ENCODE data around the gene PNRC1.
"Not testable (repeated sequence)": the region's sequence is repeated elsewhere in the genome, so short reads cannot be mapped to it uniquely, and the experiment has no call there.

PNRC1 gene

DNA sequence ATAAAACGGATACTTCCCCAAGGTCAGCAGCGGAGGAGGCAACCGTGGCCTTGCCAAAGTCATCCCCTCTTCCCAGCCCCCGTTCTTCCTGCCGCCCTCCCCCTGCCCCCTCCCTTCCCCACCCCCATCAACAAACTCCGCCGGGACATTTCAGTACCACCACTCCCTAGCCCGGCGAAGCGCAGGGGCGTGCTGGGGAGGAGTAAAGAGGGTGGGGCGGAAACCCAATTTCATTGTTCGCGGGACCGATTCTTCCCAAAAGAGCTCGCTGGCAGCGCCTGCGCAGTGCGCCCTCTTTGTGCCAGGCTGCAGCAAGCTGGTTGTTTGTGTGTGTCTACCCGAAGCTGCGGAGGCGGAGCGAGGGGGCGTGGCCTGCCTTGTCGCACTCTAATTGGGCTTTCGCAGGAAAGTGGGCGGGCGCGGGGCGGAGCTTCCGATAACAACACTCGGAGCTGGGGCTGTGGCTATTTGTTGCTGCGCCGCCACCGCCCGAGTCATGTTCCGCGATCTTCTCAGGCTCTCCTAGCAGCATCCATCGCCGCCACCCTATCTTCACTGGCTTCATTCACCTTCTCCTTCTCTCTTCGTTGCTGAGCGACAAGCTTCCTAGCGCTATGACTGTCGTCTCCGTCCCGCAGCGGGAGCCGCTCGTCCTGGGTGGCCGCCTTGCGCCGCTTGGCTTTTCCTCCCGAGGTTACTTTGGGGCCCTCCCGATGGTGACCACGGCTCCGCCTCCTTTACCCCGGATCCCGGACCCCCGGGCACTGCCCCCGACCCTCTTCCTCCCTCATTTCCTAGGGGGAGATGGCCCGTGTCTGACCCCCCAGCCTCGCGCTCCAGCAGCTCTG is at the start of gene PNRC1:
Gene PNRC1, plus strand, starts transcription at position 471 of the 848 bp plus-strand sequence. Its CDS starts 144 bp downstream, at position 615.
- in situ Hi-C loops (cut with HindIII; ENCODE audit: low pct_ligation_motif_present, low pct_unique_long_range_greater_than_20kb, low sequenced_read_pairs) = no loop called here
- DNase-seq = peak; percentile 97

- in situ Hi-C loops (cut with HindIII; ENCODE audit: low pct_ligation_motif_present, low pct_unique_long_range_greater_than_20kb, low sequenced_read_pairs) = no loop called here
Measured at GRCh38 chr6:89032599-89032998, 48.0 kb upstream of the PNRC1 start.

DNA sequence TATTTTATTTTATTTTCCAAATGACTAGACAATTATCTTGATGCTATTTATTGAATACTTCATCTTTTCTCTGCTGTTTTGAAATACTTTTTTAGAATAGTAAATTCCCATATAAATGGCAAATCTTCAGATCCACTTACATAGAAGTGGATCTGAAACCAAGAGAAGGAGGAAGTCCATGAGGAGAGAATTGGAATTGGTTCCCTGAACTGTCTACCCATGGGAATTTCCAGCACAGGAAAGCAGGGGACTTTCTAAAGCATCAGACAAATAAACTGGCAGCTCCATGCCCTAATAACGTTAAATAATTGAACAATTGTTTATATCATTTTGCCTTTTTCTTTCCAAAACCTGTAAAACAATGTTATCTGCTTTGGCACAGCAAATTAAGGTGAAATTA is 47.1 kb upstream of the PNRC1 start:
- in situ Hi-C loops (cut with HindIII; ENCODE audit: low pct_ligation_motif_present, low pct_unique_long_range_greater_than_20kb, low sequenced_read_pairs) = no loop called here

More at GRCh38 chr6:89032599-89032998, 48.0 kb upstream of the PNRC1 start:
- no peak for DNase-seq

GRCh38 chr6:89034116-89034515 is 46.4 kb upstream of the PNRC1 start:
- peak; percentile 1 for DNase-seq
- in situ Hi-C loops (cut with HindIII; ENCODE audit: low pct_ligation_motif_present, low pct_unique_long_range_greater_than_20kb, low sequenced_read_pairs) = not testable (repeated sequence)

More for the DNA sequence above, 47.1 kb upstream of the PNRC1 start:
- DNase-seq = no peak

GRCh38 chr6:89034586-89035251 is 45.8 kb upstream of the PNRC1 start:
- in situ Hi-C loops (cut with HindIII; ENCODE audit: low pct_ligation_motif_present, low pct_unique_long_range_greater_than_20kb, low sequenced_read_pairs) = no loop called here
- peak; percentile 66 for DNase-seq

GRCh38 chr6:89035252-89036101 is 45.1 kb upstream of the PNRC1 start:
- peak; percentile 78 for DNase-seq
- in situ Hi-C loops (cut with HindIII; ENCODE audit: low pct_ligation_motif_present, low pct_unique_long_range_greater_than_20kb, low sequenced_read_pairs) = no loop called here

DNA sequence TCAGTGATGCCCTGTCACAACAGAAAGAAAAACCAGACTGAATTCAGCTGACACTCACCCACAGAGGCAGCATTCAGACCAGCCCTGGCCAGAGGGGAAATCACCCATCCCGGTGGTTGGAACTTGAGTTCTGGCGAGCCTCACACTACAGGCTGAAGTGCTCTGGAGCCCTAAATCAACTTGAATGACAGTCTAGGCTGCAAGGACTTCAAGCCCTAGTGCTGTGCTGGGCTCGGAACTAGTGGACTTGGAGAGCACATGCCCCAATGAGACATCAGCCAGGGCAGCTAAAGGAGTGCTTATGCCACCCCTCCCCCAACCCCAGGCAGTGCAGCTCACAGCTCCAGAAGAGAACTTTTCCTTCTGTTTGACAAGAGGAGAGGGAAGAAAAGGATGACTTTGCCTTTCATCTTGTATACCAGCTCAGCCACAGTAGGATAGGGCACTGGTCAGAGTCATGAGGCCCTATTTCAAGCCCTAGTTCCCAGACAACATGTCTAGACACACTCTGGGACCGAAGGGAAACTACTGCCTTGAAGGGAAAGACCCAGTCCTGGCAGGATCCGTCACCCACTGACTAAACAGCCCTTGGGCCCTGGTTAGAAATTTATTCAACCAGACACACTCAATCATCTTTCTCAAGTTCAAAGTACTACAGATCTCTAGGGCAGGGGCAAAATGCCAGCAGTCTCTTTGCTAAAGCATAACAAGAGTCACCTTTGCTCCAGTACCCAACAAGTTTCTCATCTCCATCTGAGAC is 43.2 kb upstream of the PNRC1 start:
- no peak for DNase-seq
- in situ Hi-C loops (cut with HindIII; ENCODE audit: low pct_ligation_motif_present, low pct_unique_long_range_greater_than_20kb, low sequenced_read_pairs) = no loop called here

- in situ Hi-C loops (cut with HindIII; ENCODE audit: low pct_ligation_motif_present, low pct_unique_long_range_greater_than_20kb, low sequenced_read_pairs); DNase-seq: not testable (repeated sequence)
Measured at GRCh38 chr6:89037901-89038293, 42.7 kb upstream of the PNRC1 start.

- no peak for DNase-seq
- in situ Hi-C loops (cut with HindIII; ENCODE audit: low pct_ligation_motif_present, low pct_unique_long_range_greater_than_20kb, low sequenced_read_pairs) = no loop called here
Measured at GRCh38 chr6:89042664-89043063, 37.9 kb upstream of the PNRC1 start.

DNA sequence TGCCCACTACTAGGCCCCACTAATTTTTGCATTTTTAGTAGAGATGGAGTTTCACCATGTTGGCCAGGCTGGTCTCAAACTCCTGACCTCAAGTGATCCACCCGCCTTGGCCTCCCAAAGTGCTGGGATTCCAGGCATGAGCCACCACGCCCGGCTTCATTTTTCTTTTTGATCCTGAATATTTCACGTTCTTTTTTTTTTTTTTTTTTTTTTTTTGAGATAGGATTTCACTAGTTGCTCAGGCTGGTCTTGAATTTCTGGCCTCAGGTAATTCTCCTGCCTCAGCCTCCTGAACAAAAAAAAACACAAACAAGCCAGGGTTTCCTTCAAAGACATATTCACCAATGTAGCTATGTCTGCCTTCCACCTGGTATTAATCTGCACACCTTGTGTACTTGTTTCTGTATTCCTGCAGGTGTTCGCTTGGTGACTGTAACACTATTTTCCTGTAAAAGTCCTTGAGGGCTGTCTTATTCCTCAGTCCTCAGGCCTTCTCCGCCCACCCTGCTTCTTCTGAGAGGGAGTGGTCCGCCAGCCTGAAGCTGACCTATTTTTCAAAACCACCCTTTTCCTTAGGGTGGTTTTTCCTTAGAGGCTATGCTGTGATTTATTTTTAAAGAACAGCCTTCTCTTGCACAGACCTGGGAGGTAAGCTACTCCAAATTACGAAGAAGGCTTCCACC is 36.1 kb upstream of the PNRC1 start:
- DNase-seq = no peak
- in situ Hi-C loops (cut with HindIII; ENCODE audit: low pct_ligation_motif_present, low pct_unique_long_range_greater_than_20kb, low sequenced_read_pairs) = no loop called here

DNA sequence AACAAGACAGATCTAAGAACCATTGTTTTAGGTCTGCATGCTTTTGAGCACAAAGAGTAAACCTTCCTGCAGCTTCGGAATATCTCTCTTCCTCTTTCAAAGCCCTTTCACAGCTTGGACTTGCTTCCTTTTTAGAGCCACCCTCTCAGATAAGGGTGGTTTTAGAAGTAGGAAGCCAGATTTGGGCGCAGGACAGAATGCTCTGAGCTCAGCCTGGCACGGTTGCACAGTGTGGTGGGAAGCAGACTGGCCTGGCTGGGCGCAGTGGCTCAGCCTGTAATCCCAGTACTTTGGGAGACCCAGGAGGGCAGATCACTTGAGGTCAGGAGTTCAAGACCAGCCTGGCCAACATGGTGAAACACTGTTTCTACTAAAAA is 35.6 kb upstream of the PNRC1 start:
- no peak for DNase-seq
- in situ Hi-C loops (cut with HindIII; ENCODE audit: low pct_ligation_motif_present, low pct_unique_long_range_greater_than_20kb, low sequenced_read_pairs) = no loop called here

GRCh38 chr6:89045576-89045975 is 35.0 kb upstream of the PNRC1 start:
- in situ Hi-C loops (cut with HindIII; ENCODE audit: low pct_ligation_motif_present, low pct_unique_long_range_greater_than_20kb, low sequenced_read_pairs) = no loop called here
- no peak for DNase-seq

- in situ Hi-C loops (cut with HindIII; ENCODE audit: low pct_ligation_motif_present, low pct_unique_long_range_greater_than_20kb, low sequenced_read_pairs) = no loop called here
- no peak for DNase-seq
Measured at GRCh38 chr6:89047473-89047872, 33.1 kb upstream of the PNRC1 start.

GRCh38 chr6:89048288-89048923 is 32.1 kb upstream of the PNRC1 start:
- DNase-seq = no peak
- in situ Hi-C loops (cut with HindIII; ENCODE audit: low pct_ligation_motif_present, low pct_unique_long_range_greater_than_20kb, low sequenced_read_pairs) = no loop called here

- in situ Hi-C loops (cut with HindIII; ENCODE audit: low pct_ligation_motif_present, low pct_unique_long_range_greater_than_20kb, low sequenced_read_pairs) = no loop called here
- no peak for DNase-seq
Measured at GRCh38 chr6:89048985-89049384, 31.6 kb upstream of the PNRC1 start.

- DNase-seq = no peak
- in situ Hi-C loops (cut with HindIII; ENCODE audit: low pct_ligation_motif_present, low pct_unique_long_range_greater_than_20kb, low sequenced_read_pairs) = no loop called here
Measured at GRCh38 chr6:89050155-89050554, 30.4 kb upstream of the PNRC1 start.

DNA sequence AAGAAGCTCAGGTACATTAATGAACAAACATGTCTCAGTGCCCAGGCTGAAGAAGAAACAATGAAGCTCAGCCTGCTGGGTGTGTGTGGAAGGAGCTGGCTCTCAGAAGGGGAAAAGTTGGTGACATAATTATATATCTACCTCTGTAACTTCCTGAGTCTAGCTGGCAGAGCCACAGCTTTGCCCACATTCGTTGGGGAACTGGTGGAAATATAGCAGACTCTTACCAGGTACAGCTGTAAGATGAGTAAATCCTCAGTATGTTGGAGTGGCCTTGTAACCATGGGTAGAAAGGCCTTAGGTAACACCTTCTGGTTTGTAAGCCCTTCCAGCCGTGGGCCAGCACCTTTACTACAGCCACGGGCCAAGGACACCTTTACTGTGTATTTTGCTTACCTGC is 29.9 kb upstream of the PNRC1 start:
- in situ Hi-C loops (cut with HindIII; ENCODE audit: low pct_ligation_motif_present, low pct_unique_long_range_greater_than_20kb, low sequenced_read_pairs) = no loop called here
- no peak for DNase-seq
